ENCODE data around the gene CCDC141.
"Not testable (repeated sequence)": the region's sequence is repeated elsewhere in the genome, so short reads cannot be mapped to it uniquely, and the experiment has no call there.

CCDC141 gene, protein sequence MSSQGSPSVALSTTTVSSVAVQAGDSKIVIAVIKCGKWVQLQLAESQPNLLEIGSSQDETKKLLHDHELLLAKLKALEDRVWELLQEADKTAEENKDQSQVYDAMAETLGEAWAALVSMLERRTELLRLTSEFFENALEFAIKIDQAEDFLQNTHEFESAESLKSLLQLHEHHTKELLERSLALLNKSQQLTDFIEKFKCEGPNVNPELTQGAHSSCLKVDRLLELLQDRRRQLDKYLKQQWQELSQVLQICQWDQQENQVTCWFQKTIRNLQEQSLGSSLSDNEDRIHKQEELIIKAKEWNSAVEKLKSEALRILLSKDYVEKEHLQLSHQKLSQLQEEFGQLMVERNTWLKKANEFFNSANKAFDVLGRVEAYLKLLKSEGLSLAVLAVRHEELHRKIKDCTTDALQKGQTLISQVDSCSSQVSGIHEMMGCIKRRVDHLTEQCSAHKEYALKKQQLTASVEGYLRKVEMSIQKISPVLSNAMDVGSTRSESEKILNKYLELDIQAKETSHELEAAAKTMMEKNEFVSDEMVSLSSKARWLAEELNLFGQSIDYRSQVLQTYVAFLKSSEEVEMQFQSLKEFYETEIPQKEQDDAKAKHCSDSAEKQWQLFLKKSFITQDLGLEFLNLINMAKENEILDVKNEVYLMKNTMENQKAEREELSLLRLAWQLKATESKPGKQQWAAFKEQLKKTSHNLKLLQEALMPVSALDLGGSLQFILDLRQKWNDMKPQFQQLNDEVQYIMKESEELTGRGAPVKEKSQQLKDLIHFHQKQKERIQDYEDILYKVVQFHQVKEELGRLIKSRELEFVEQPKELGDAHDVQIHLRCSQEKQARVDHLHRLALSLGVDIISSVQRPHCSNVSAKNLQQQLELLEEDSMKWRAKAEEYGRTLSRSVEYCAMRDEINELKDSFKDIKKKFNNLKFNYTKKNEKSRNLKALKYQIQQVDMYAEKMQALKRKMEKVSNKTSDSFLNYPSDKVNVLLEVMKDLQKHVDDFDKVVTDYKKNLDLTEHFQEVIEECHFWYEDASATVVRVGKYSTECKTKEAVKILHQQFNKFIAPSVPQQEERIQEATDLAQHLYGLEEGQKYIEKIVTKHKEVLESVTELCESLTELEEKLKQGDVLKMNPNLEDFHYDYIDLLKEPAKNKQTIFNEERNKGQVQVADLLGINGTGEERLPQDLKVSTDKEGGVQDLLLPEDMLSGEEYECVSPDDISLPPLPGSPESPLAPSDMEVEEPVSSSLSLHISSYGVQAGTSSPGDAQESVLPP (N-terminal part only)
- total RNA-seq, result 1.3 to 5.8 reads per million in 2 experiments

DNA sequence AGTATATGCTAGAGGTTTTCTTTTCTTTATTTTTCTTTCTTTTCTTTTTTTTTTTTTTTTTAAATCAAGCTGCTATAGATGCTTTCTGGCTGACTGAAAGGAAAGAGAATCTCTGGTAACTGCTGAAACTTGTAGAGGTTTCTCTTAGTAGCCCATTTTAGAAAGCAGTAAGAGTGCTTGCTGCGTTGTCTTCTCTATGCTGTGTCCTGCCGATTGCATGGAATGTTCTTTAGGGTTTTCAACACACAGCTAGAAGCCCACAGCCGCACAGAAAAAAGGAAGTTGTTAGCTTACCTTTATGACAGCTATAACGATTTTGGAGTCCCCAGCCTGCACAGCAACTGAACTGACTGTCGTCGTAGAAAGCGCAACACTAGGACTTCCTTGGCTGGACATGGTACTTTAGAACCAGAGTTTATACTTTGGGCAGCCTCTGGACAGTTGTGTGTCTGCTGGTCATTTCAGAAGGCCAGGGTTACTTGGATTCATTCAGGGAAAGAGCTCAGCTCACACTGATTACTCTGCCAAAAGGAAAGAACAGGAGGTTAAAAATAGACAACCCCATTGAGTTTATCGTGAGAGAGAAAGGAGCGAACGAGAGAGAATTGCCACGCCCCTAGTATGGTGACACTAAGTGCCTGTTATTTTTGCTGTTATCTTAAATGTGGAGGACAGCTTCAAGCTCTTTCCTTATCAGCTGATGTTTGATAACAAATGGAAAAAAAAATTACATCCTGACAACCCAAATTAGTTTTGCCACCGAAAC, at the start of gene CCDC141:
Gene CCDC141 (minus strand): TSS at position 592 of the 766 bp plus-strand sequence. CDS start 196 bp downstream, at position 396.
- no peak for DNase-seq (ENCODE audit: low read depth)

DNA sequence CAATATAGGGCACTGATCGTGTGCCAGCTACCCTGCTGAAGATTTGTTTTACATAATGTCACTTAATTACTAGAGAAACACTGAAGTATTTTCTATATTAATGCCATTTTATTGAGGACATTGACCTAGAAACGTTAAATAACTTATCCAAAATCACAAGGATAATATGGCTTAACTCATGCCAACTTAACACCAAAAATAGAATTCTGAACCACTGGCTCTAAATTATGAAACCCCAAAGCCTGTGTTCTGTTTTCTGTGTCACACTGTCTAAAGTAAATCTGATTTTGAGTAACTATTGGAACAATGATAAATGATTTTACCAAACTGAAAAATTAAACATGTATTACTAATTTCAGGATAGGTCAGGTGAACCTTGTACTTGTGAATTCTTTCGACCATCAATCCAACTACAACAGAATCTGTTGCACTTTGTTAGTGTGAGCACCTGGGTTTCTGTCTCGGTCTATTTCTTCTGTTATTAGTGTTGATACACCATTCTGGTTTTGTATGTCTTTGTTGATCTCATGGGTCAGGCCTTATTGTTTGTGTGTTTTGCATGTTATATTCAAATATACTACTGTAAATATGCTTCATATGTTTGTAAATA, 48.2 kb upstream of the CCDC141 start:
- no peak for DNase-seq (ENCODE audit: low read depth)

DNA sequence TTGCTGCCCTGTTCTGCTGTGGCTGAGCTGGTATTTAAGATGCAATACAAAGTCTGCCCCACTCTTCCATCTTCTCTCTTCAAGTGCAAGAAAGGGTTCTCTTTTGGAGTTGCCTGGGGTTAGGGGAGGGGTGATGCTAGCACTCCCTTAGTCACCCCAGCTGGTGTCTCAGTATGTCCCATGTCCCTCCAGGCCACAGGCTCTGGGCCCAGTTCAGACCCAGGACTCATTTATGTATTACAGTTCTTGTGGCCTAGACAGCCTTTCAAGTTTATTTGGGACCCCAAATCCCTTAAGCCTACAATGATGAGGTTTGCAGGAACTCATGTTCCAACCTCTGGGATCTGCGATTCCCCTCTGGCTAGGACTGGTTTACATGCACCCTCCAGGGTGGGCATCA, 47.2 kb upstream of the CCDC141 start:
- DNase-seq (ENCODE audit: low read depth), result no peak

DNA sequence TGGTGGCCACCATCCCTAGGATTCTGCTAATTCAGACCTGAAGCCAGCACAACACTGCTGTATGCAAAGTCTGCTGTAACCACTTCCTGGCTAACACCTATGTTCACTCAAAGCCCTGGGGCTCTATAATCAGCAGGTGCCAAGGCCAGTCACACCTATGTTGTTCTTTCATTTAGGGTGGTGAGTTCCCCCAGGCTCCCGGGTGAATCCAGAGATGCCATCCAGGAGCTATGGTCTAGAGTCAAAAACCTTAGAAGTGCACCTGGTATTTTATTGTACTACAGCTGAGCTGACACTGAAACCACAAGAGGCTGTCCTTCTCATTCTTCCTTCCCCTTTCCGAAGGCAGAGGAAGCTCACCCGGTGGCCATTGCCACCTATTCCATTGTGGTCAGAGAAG, 46.2 kb upstream of the CCDC141 start:
- DNase-seq (ENCODE audit: low read depth), result no peak

DNA sequence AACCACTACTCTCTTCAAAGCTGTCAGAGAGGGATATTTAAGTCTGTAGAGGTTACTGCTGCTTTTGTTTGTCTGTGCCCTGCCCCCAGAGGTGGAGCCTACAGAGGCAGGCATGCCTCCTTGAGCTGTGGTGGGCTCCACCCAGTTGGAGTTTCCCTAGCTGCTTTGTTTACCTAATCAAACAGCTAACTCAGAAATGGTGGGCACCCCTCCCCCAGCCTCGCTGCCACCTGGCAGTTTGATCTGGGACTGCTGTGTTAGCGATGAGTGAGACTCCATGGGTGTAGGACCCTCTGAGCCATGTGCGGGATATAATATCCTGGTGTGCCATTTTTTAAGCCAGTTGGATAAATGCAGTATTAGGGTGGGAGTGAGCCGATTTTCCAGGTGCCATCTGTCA, 43.0 kb upstream of the CCDC141 start:
- not testable (repeated sequence) for DNase-seq (ENCODE audit: low read depth)

DNA sequence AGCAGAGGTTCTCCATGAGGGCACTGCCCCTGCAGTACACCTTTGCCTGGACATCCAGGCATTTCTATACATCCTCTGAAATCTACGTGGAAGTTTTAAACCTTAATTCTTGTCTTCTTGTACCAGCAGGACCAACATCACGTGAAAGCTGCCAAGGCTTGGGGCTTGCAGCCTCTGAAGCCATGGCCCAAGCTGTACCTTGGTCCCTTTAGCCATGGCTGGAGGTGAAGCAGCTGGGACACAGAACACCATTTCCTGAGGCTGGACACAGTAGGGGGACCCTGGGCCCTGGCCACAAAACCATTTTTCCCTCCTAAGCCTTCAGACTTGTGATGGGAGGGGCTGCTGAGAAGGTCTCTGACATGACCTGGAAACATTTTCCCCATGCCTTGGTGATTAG, 32.8 kb upstream of the CCDC141 start:
- DNase-seq (ENCODE audit: low read depth), result no peak

DNA sequence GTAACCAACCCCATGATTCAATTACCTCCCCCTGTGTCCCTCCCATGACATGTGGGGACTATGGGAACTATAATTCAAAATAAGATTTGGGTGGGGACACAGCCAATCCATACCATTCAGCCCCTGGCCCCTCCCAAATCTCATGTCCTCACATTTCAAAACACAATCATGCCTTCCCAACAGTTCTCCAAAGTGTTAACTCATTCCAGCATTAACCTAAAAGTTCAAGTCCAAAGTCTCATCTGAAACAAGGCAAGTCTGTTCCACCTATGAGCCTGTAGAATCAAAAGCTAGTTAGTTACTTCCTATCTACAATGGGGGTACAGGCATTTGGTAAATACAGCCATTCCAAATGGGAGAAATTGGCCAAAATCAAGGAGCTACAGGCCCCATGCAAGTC, 32.0 kb upstream of the CCDC141 start:
- no peak for DNase-seq (ENCODE audit: low read depth)

DNA sequence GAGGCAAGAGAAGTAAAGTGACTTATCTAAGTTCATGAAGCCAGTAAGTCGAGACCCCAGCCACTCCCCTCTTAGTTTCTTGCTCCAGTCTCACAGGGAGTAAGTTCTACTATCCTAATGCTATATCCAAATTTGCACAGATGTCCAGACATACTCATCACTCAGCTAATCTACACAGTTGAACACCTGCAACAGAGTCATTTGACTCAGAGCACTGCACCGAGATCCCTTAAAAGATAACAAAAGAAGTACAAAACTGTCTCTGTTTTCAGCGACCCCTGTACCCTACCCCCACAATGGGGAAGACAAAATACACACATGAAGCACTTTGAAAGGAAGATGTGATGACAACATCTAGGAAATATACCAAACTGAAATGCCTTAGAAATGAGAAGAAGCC, 22.6 kb upstream of the CCDC141 start:
- no peak for DNase-seq (ENCODE audit: low read depth)

DNA sequence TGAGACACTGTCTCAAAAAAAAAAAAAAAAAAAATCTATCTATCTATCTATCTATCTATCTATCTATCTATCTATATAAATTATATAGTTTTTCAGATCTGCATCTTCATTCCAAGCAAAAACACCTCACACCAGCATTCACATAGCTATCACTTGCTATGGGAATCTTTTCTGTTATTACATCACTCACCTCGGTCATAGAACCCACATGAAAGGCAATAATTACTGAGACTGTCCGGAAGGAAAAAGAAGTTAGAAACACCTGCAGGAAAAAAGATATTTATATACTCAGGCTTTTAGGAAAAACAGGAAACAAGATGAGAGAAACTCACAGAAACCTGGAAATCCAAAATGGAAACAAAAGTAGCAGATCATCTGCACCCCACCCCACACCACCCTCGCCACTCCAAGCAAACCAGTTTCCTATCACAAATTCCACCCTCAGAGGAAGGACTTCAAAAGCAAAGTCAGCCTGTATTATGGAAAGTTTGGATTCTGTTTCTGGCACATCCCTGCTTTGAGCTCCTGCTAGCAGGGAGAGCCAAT, 21.9 kb upstream of the CCDC141 start:
- DNase-seq (ENCODE audit: low read depth), result no peak

DNA sequence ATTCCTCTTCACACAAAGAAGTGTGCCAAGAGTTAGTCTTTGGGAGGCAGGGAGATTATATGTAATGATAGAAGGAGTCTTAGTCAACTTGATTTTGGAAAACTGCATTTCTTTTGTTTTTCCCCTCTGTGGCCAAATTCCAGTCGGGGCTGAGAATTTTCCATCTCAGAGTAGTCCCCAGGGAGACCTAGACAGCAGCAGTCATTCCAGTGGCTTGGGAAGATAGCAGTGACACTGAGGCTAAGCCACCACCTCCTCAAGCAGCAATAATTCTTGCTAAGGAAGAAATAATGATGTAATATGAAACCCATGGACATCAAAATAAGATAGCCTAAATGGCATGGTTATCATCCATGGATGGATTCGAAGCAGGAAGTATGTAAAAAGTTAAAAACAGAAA, 21.0 kb upstream of the CCDC141 start:
- DNase-seq (ENCODE audit: low read depth), result no peak

DNA sequence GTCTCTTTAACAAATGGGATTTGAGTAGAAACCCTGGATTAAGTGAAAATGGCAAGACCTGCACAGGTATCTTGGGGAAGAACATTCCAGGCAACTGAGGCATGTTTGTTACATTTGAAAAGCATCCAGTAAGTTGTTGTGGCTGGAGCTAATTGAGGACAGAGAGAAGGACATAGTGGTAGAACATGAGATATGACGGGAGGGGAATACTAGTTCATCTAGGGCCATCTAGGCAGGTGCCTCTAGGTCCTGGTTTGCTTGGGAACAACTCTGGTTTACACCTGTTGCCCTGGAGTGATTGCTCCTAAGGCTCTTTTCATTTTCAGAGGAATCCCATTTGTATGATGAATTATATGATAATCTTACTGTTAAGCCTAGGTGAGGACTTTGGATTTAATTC, 19.7 kb upstream of the CCDC141 start:
- DNase-seq (ENCODE audit: low read depth), result no peak

DNA sequence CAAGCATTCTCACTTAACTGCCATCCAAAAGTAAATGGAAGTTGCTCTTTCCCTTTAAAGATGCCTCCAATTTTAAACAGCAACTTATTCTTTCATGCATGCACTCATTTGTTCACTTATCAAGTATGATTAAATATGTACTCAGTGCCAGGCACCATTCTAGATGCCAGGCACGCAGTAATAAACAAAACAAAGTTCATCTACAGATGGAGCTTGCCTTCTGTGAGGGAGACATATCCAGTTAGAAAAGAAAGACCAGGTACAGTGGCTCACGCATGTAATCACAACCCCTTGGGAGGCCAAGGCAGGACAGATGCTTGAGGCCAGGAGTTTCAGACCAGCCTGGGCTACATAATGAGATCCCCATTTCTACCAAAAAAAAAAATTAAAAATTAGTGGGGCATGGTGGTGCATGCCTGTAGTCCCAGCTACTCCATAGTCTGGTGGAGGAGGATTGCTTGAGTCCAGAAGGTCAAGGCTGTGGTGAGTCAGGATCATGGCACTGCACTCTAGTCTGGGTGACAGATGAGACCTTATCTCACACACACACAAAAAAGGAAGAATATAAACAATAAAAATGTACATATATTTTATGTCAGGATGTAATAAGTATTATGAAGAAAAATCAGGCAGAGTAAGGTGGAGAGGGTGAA, 19.2 kb upstream of the CCDC141 start:
- DNase-seq (ENCODE audit: low read depth), result no peak

DNA sequence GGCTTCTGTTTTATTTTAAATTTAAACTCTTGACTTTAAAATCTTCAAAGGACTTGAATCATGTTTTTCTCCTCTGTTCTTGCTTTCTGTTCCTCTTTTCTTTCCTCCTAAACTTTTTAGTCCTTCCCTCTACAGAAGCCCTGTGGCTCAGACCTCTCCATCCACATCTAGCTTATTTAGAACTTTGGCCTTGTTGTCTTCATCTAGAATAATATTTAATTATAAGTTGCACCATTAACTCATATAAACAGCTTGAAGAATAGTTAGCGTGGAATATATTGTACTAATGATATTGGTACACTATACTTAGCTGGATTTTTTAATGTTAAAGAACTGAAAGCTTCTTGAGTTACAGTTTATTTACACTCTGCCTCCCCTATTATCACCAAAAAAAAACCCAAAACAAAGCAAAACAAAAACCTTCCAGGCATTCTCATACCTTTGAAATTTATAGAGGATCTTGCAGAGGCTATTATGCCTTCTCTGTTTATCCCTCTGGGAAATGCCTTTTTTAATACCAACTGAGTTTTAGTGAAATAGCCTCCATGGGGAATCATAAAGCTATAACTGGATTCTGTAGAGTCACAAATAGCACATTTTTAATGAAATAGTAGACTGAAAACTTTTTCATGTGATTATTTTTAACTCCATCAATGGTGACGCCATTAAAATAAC, 9.2 kb upstream of the CCDC141 start:
- DNase-seq (ENCODE audit: low read depth), result no peak

DNA sequence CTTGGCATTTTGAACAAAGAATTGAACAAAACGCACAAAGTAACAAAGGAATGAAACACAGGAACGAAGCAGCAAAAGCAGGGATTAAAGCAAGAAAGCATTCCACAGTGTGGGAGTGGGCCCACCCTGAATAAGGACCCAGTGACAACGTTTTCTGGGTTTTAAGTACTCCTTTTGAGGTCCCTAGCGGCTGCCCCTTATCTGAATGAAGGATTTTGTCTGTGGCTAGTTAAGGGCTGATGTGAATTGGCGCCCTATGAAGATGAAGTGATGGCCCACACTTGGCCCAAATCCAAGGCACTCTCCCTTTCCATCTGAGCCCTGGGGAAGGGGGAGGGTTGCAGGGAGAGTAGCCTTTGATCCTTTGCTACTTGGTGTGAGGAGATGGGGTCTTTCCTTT, 7.8 kb upstream of the CCDC141 start:
- DNase-seq (ENCODE audit: low read depth), result no peak

DNA sequence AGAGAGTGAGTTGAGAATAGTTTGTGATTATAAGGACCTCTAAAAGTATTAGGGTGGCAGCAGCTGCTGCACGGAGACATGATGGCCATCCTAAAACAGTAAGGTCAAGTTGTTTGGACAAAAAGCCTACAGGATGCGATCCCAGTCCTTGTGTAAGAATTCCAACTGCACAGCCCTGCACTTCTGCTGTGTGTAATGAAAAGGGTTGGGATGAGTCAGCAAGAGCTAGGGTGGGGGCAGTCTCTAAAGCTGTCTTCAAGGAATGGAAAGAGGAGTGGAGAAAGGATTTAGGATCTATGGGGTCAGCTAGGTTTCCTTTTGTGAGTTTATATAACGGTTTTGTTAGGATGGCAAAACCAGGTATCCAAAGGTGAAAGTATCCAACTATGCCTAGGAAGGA, 3.6 kb upstream of the CCDC141 start:
- DNase-seq (ENCODE audit: low read depth), result not testable (repeated sequence)

DNA sequence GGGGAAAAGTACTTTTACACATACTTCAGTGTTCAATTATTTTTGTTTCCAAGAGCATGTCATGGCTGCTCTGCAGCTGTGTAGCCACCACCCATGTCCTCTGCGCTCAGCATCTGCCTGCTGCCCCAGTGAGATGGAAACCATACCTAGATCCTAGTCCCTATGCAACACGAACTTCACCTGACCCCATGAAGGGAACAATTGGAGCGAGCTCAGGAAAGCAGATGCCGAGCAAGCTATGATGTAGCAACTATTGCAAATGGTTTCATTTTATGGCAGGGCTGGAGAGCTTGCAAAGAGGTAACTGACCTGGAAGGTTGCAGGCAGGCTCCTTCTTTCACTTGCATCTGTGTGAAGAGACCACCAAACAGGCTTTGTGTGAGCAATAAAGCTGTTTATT, 1.3 kb upstream of the CCDC141 start:
- no peak for DNase-seq (ENCODE audit: low read depth)

DNA sequence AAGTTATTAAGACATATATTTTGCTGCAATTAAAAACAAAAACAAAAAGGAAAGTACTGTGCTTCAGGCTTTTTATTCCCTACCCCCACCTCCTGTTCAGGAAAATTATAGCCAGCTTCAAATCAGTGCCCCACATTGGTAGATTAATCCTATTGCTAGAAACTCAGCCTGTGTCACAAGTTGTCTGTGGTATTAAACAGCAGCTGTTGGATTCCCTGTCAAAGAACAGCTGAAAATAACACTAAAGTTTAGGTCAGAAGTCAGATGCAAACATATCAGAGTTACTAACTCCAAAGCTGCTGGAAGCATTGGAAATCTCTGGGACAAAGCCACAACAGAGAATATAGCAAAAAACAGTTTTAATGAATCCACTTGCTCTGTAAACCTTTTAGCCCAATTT, 818 bp upstream of the CCDC141 start:
- no peak for DNase-seq (ENCODE audit: low read depth)

DNA sequence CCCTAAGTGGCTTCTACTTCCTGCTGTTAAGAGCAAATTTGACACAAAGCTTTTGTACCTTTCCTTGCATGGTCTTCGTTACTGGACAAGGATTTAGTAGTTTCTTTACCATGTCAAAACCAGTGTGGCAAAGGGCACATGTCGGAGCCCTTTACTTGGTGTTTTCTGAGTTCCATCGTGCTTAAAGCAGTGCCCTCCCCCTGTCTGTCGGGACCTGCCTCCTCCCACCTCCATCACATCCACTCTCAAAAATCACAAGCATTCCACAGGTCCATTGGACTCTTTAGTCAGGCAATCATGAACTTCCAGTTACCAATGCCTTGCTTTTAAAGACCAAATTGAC, 763 bp downstream of the CCDC141 start:
- no peak for DNase-seq (ENCODE audit: low read depth)

DNA sequence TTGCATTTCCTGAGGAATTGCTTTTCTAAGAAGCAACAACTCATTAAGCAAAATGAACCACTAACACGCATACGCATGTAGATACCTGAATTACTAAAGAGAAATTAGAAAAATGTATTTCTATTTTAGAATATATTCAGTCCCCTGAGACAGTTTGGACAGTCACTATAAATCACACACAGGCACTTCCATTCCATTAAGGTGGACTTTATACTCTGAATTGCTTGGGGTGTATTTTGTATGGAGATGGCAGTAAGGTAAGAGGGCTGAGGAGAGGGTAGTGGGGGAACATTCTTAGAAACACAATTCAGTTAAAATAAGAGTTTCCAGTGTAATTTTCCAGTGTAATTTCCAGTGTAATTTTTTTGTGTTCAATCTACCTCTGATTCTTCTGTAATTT, 1.8 kb downstream of the CCDC141 start:
- no peak for DNase-seq (ENCODE audit: low read depth)

DNA sequence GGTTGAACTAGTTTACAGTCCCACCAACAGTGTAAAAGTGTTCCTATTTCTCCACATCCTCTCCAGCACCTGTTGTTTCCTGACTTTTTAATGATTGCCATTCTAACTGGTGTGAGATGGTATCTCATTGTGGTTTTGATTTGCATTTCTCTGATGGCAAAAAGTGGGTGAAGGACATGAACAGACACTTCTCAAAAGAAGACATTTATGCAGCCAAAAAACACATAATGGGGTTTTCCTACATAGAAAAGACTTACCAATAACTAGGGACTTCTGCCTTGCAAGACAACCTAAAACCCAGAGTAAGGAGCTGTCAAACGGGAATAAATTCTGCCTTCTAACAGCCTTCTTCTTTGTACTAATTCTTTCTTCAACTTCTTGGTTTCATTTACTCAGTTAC, 4.3 kb downstream of the CCDC141 start:
- not testable (repeated sequence) for DNase-seq (ENCODE audit: low read depth)

All from T follicular helper cell (primary cell).